HEK293T (cell line): ENCODE measurements around the gene NOG.
A peak's percentile ranks its signal among the peaks of the same experiment; 100 is the strongest.

Source experiments
- CTCF ChIA-PET: fragments of 350-600 bp; formaldehyde crosslinking; extraction: SDS; loops from one replicate; lab custom pipeline; 2021; ENCODE audit warnings: antibody characterized with exemption, inconsistent platforms; lab: Yijun Ruan, JAX
- POLR2A ChIA-PET: fragments of 350-600 bp; formaldehyde crosslinking; extraction: SDS; loops from one replicate; lab custom pipeline; 2020; ENCODE audit warnings: antibody characterized with exemption, inconsistent platforms; lab: Yijun Ruan, JAX
- DNase-seq: peaks from one replicate; pipeline ENCODE4 v3.0.0; 2012; ENCODE audit warnings: mixed read lengths; ENCODE audit errors: extremely low spot score
- ARNT ChIP-seq: fragments of 450-650 bp; IDR thresholded peaks from 2 replicates; pipeline ENCODE4 v1.6.1; 2017; ENCODE audit warnings: mild to moderate bottlenecking
- BHLHE40 ChIP-seq: fragments of 450-650 bp; IDR thresholded peaks from 2 replicates; pipeline ENCODE4 v1.6.1; 2016; ENCODE audit warnings: mild to moderate bottlenecking, moderate library complexity, borderline replicate concordance
- CTBP1 ChIP-seq: fragments of 450-650 bp; IDR thresholded peaks from 2 replicates; pipeline ENCODE4 v1.6.1; 2016; ENCODE audit warnings: borderline replicate concordance
- ELF4 ChIP-seq: fragments of 450-650 bp; IDR thresholded peaks from 2 replicates; pipeline ENCODE4 v1.6.1; 2017; ENCODE audit warnings: antibody characterized with exemption
- FOXA1 ChIP-seq: fragments of 450-650 bp; IDR thresholded peaks from 2 replicates; pipeline ENCODE4 v1.6.1; 2016; ENCODE audit warnings: mild to moderate bottlenecking
- FOXK2 ChIP-seq: fragments of 450-650 bp; IDR thresholded peaks from 2 replicates; pipeline ENCODE4 v1.6.1; 2016; ENCODE audit warnings: mild to moderate bottlenecking
- FOXM1 ChIP-seq: fragments of 450-650 bp; IDR thresholded peaks from 2 replicates; pipeline ENCODE4 v1.6.1; 2017; ENCODE audit warnings: mild to moderate bottlenecking, borderline replicate concordance
- HDGF ChIP-seq: fragments of 450-650 bp; IDR thresholded peaks from 2 replicates; pipeline ENCODE4 v1.6.1; 2017; ENCODE audit warnings: antibody characterized with exemption, borderline replicate concordance
- L3MBTL2 ChIP-seq: fragments of 450-650 bp; conservative IDR thresholded peaks from 2 replicates; pipeline ENCODE4 v1.6.1; 2016; ENCODE audit warnings: mild to moderate bottlenecking
- LEF1 ChIP-seq: fragments of 450-650 bp; IDR thresholded peaks from 2 replicates; pipeline ENCODE4 v1.6.1; 2017; ENCODE audit warnings: mild to moderate bottlenecking, borderline replicate concordance
- NFRKB ChIP-seq: fragments of 450-650 bp; IDR thresholded peaks from 2 replicates; pipeline ENCODE4 v1.6.1; 2016; ENCODE audit warnings: mild to moderate bottlenecking, moderate library complexity
- SP1 ChIP-seq: fragments of 450-650 bp; IDR thresholded peaks from 2 replicates; pipeline ENCODE4 v1.6.1; 2017
- SUZ12 ChIP-seq: fragments of 450-650 bp; IDR thresholded peaks from 2 replicates; pipeline ENCODE4 v1.6.1; 2016; ENCODE audit warnings: mild to moderate bottlenecking
- TARDBP ChIP-seq: fragments of 450-650 bp; IDR thresholded peaks from 2 replicates; pipeline ENCODE4 v1.6.1; 2016
- ZNF384 ChIP-seq: fragments of 450-650 bp; IDR thresholded peaks from 2 replicates; pipeline ENCODE4 v1.6.1; 2016
- TF ChIP-seq, protein P1 (sequence below): fragments of 450-650 bp; IDR thresholded peaks from 2 replicates; pipeline ENCODE4 v1.6.1; 2016

NOG gene

DNA sequence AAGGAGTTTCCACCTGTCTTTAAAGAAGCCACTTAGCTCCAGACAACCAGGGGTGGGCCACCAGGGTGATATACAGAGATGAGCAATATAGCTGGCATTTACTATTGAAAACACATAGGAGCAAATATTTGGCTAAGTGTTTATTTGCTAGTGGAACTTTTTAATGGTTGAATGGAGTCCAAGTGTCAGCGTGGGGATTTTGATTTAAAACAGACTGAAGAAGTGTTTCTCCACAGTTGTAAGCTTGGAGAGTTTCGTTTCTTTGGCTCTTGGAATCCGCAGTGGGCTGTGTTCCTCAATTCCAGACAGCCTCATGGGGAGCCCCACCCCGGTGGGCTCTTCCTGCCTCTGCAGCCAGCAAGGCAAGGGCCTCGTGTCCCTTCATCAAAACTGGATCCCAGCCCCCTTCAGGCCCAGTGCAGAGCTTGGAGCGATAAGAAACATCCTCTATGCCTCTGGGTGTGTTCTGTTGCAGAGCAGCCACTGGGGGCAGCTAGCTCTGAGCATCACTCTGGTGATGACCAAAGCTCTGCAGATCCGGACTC is 36.1 kb downstream of the NOG start:
- peak; percentile 71 for DNase-seq
- POLR2A ChIA-PET: interaction anchor here (1.6 kb wide), 1 partner anchor 36 kb away, joined by 5 read pairs; the partner anchor contains the start of gene NOG
- CTCF ChIA-PET: interaction anchor here (0.7 to 1.5 kb wide), 7 partner anchors 8 to 1417 kb away, joined by 3 to 6 read pairs (median 3); no protein-coding TSS in a partner anchor
- TF ChIP-seq L3MBTL2 (no peak), FOXA1 (no peak), TARDBP (no peak), ZNF384 (no peak), CTBP1 (no peak), LEF1 (no peak), ARNT (no peak), HDGF (no peak), BHLHE40 (no peak), ELF4 (no peak)

DNA sequence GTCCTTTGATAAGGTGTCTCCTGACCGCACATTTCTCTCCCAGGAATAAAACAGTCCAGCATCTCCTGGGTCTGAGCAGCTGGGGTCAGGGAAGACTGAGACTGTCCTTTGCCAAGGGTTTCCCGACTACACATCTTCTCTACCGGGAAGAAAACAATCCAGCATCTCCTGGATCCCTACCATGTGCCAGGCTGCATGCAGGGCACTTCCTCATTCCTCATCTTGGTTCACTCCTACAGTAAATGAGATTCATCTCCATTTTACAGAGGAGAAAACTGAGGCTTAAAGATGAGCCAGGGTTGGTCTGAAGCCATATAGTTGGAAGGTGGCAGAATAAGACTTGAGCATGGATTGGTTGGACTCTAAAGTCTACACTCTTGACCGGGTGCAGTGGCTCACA is 36.7 kb downstream of the NOG start:
- no peak for DNase-seq
- ChIA-PET CTCF (interaction anchor here (0.8 to 1.5 kb wide), 4 partner anchors 8 to 130 kb away, joined by 3 to 6 read pairs (median 4); no protein-coding TSS in a partner anchor), POLR2A (interaction anchor here (1.6 kb wide), 1 partner anchor 37 kb away, joined by 5 read pairs; the partner anchor contains the start of gene NOG)
- TF ChIP-seq FOXK2 (no peak), HDGF (no peak), ELF4 (no peak), FOXM1 (no peak), SP1 (no peak), ZNF384 (no peak), NFRKB (no peak), SUZ12 (no peak), LEF1 (no peak), FOXA1 (no peak), TARDBP (no peak), BHLHE40 (no peak), ARNT (no peak), CTBP1 (no peak), L3MBTL2 (no peak)
- TF ChIP-seq, protein P1, sequence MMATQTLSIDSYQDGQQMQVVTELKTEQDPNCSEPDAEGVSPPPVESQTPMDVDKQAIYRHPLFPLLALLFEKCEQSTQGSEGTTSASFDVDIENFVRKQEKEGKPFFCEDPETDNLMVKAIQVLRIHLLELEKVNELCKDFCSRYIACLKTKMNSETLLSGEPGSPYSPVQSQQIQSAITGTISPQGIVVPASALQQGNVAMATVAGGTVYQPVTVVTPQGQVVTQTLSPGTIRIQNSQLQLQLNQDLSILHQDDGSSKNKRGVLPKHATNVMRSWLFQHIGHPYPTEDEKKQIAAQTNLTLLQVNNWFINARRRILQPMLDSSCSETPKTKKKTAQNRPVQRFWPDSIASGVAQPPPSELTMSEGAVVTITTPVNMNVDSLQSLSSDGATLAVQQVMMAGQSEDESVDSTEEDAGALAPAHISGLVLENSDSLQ: no peak

DNA sequence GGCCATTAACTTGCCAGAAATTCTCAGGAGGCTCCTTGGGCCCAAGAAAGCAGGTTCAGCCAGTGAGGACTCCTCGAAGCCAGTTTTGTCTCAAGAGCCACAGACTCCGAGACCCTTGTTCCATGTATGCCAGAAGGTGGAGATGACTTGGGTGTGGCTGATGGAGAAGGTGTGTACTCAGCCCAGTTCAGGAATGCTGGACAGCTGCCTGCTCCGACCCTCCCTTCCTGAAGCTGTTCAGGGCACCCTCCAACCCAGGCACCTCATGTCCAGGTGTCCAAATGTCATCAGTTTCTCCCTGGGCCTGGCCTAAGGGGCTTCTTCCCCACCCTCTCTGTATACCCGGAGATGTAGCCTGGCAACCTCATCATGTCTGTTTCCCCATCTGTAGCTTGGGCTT is 40.2 kb downstream of the NOG start:
- no peak for DNase-seq
- ChIA-PET POLR2A (no interaction called here), CTCF (no interaction called here)
- no peak for TF ChIP-seq BHLHE40
- TF ChIP-seq NFRKB: no peak
- TF ChIP-seq LEF1: no peak
- TF ChIP-seq ARNT: no peak
- TF ChIP-seq FOXA1: no peak
- no peak for TF ChIP-seq ELF4
- no peak for TF ChIP-seq SUZ12
- TF ChIP-seq CTBP1: no peak
- no peak for TF ChIP-seq FOXK2
- TF ChIP-seq L3MBTL2: no peak
- no peak for TF ChIP-seq ZNF384
- TF ChIP-seq FOXM1: no peak
- TF ChIP-seq SP1: no peak

DNA sequence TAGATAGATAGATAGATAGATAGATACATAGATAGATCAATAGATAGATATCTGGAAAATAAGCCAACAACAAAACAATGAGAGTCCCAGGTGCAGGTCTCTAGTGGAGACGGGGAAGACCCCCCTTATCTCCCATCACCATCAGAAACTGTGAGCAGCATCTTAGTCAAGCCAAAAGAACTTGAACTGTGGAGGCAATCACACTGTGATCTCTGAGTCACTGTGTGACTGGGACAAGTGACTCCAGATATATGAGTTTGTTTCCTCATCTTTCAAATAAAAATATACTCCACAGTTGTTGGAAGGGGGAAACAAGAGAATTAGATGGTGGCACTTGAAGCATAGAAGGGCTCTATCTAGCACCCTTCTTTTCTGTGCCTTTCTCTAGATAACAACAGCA is 42.1 kb downstream of the NOG start:
- ChIA-PET CTCF (no interaction called here), POLR2A (no interaction called here)
- TF ChIP-seq HDGF (no peak), ELF4 (no peak), SUZ12 (no peak), NFRKB (no peak), FOXK2 (no peak), BHLHE40 (no peak)
- TF ChIP-seq, protein P1: no peak
- no peak for DNase-seq

DNA sequence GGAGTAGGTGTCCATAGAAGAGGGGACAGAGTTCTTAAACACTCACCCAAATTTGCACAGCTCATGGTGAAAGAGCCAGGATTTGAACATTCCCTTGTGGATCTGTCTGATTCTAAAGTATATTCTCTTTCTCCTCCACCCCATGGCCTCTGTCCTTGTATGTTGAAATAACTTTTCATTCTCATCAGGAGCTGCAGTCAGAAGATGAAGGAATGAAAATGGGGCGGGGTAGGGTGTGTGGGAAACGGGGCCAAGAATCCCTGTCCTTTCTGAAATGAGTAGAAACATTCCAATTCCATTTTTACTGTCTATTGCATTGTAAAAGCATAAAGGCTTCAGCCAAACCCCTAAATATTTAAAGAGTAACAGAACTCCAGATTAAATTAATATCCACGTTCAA is 42.8 kb downstream of the NOG start:
- POLR2A ChIA-PET: interaction anchor here (1.2 to 2.4 kb wide), 2 partner anchors 11 to 38 kb away, joined by 3 to 7 read pairs; no protein-coding TSS in a partner anchor
- no peak for DNase-seq
- TF ChIP-seq ZNF384 (no peak), SUZ12 (no peak), SP1 (no peak), ELF4 (no peak), ARNT (no peak), FOXK2 (no peak), FOXA1 (no peak), FOXM1 (no peak), BHLHE40 (no peak), NFRKB (no peak), L3MBTL2 (no peak), LEF1 (no peak), TARDBP (no peak), HDGF (no peak), CTBP1 (no peak)
- TF ChIP-seq, protein P1: no peak
- CTCF ChIA-PET: no interaction called here

DNA sequence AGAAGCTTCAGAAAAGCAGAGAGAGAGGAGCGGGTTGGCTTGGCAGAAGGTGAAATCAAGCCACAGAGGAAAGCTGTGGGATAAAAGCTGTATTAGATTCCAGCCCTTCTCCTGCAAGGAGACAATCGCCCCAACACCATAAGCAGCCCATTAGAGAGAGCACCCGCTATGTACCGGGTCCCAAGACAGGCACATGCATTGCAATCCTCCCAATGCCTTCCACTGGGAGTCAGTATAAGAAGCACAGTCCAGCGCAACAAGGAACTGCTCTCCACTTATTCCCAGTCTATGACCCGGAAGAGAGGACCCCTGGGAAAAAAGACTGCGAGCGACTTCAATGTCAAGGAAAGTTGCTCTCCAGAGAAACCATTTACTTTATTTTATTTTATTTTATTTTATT is 43.8 kb downstream of the NOG start:
- CTCF ChIA-PET: no interaction called here
- TF ChIP-seq L3MBTL2 (no peak), FOXK2 (no peak), FOXM1 (no peak), SUZ12 (no peak), BHLHE40 (no peak), ZNF384 (no peak)
- no peak for DNase-seq
- POLR2A ChIA-PET: interaction anchor here (1.2 to 2.4 kb wide), 2 partner anchors 10 to 39 kb away, joined by 3 to 7 read pairs; no protein-coding TSS in a partner anchor
